ENCODE measurements around the gene FGGY. TPM values are rescaled to one million over a fixed set of nuclear protein-coding genes. Genes with fewer than 3 reads are reported as not detected.

Gene FGGY
- total and polyA plus RNA-seq, 4 donors, result 16.0 to 67.0 (median 43.4) TPM

DNA sequence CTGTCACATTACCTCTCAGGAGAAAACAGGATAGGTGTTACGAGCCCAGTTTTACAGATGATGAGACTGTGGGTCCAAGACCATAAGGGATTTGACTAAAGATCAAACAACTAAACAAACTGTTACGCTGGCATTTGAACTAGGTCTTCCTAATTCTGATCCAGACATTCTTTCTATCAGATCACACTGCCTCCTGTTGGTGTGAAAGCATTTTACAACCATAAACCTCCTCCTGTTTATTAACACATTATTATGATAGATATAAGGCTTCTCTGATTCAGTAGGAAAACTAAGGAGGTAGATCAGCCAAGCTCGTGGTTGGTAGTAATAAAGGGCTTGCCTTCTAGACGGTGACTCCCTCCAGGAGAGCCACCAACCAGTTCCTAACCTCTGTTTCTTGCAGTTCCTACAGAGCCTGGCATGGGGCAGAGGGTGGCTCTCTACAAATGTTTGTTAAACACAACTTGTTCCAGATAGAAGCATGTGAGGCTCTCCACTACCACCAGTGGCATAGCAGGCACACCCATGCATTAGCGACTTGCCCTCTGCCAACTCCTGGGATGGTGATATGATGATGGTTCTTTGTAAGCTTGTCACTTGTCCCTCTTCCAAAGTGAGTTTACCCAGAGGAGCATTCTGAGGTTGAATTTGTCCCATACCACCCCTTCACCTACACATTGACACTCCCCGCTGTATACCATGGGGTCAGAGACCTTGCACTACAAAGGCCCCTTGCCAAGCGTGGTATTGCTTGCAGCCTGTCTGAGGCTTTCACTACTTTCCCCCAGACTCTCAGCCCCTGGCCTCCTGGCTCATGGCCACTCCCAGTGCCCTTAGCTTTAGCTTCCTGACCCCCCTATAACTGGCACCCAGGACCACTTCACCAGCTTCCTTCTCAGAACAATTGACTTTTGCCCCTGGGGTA, 421.4 kb downstream of the FGGY start:
- TF ChIP-seq, protein P1, sequence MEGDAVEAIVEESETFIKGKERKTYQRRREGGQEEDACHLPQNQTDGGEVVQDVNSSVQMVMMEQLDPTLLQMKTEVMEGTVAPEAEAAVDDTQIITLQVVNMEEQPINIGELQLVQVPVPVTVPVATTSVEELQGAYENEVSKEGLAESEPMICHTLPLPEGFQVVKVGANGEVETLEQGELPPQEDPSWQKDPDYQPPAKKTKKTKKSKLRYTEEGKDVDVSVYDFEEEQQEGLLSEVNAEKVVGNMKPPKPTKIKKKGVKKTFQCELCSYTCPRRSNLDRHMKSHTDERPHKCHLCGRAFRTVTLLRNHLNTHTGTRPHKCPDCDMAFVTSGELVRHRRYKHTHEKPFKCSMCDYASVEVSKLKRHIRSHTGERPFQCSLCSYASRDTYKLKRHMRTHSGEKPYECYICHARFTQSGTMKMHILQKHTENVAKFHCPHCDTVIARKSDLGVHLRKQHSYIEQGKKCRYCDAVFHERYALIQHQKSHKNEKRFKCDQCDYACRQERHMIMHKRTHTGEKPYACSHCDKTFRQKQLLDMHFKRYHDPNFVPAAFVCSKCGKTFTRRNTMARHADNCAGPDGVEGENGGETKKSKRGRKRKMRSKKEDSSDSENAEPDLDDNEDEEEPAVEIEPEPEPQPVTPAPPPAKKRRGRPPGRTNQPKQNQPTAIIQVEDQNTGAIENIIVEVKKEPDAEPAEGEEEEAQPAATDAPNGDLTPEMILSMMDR (IDR thresholded peaks at IDR 0.05; ENCODE audit: low read depth, low read length, missing input control), result peak; percentile 20
- TF ChIP-seq EGR1 (IDR thresholded peaks at IDR 0.05; ENCODE audit: low read depth in 2 of 2) (no peak), RAD21 (IDR thresholded peaks at IDR 0.05) (peak; percentile 45 to 75)
- H3K36me3 ChIP-seq (ENCODE audit: control insufficient read depth in 4 of 4, insufficient read depth in 3 of 4, low read depth in 1 of 4, low read length in 3 of 4), result peaks cover 0 to 17% (median 3%) of the 10 kb centered on the region in 4 donors
- no peak for DNase-seq (ENCODE audit: low spot score)
- 92% methylated on average over 7 of the region's 7 CpGs for WGBS
- no peak overlapping the region for H3K4me3 ChIP-seq (ENCODE audit: low read depth in 1 of 3, low read length in 3 of 3)
- no peaks in the 10 kb centered on the region for H3K27me3 ChIP-seq (ENCODE audit: control insufficient read depth in 4 of 4, insufficient read depth in 4 of 4, low read length in 3 of 4)
- no peaks in the 10 kb centered on the region for H3K9me3 ChIP-seq (ENCODE audit: control insufficient read depth in 4 of 4, low read length in 3 of 4)
- H3K4me1 ChIP-seq (ENCODE audit: control insufficient read depth in 4 of 4, insufficient read depth in 4 of 4, low read length in 3 of 4), result no peaks in the 10 kb centered on the region
- no peak overlapping the region for H3K9ac ChIP-seq (ENCODE audit: low read depth in 1 of 2, low read length in 2 of 2)
- H3K27ac ChIP-seq (ENCODE audit: low read depth in 1 of 2, low read length in 2 of 2), result no peak overlapping the region

DNA sequence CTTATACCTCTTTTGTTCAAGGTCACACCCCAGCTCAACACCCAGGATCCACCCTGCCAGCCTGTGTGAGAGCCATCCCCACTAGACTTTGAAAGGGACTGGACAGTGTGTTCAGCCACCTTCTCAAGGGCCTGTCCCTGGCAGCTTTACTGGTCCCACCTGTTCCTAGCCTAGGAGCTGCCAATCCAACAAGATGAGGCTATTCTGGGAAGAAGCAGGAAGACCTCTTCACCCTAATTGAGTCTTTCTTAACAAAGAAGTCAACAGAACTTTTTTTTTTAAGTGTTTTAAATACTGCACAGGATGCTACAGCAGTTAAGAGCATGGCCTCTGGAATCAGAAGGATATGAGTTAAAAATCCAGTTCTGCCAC, 422.1 kb downstream of the FGGY start:
- TF ChIP-seq, protein P2, sequence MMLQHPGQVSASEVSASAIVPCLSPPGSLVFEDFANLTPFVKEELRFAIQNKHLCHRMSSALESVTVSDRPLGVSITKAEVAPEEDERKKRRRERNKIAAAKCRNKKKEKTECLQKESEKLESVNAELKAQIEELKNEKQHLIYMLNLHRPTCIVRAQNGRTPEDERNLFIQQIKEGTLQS (IDR thresholded peaks at IDR 0.05), result no peak
- peak; percentile 86 for TF ChIP-seq NR2F2 (IDR thresholded peaks at IDR 0.05)
- Histone ChIP-seq H3K9me3 (ENCODE audit: control insufficient read depth in 4 of 4, low read length in 3 of 4) (no peaks in the 10 kb centered on the region), H3K4me1 (ENCODE audit: control insufficient read depth in 4 of 4, insufficient read depth in 4 of 4, low read length in 3 of 4) (no peaks in the 10 kb centered on the region), H3K4me3 (ENCODE audit: low read depth in 1 of 3, low read length in 3 of 3) (no peak overlapping the region), H3K9ac (ENCODE audit: low read depth in 1 of 2, low read length in 2 of 2) (no peak overlapping the region), H3K27me3 (ENCODE audit: control insufficient read depth in 4 of 4, insufficient read depth in 4 of 4, low read length in 3 of 4) (no peaks in the 10 kb centered on the region), H3K36me3 (ENCODE audit: control insufficient read depth in 4 of 4, insufficient read depth in 3 of 4, low read depth in 1 of 4, low read length in 3 of 4) (peaks cover 0 to 17% (median 3%) of the 10 kb centered on the region in 4 donors), H3K27ac (ENCODE audit: low read depth in 1 of 2, low read length in 2 of 2) (no peak overlapping the region)
- DNase-seq (ENCODE audit: low spot score), result no peak

DNA sequence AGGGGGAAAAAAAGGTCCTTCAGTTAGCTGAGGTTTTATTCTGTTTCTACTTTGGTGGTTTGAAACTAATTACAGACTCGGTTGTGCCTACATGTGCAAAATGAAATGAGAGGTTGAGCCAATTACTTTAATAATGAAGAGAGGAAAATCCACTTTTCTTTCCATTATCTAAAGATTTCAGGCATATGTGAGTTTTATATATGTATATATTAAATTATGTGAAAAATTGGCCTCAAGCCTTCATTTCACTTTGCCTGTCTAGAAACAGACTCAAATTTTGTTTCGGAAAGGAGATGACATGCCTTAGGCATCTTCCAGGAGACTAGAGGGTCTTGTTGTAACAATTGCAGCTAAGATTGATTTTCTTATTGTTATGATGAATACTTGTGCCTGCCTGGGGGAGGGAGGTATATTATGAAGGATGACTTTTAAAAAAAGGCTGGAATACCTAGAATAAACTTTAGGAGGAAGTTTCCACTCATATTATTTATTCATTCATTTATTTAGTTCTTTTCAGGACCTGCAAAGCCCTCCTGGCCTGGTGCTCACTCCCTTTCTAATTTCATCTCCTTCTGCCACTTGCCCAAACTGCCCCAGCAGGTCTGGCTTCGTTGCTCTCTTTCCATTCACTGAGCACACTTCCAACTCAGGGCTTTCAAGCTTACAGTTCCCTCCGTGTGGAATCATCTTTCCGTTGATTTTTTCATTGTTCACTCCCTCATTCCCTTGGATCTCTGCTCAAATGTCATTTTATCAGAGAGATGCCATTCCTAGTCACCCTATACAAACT, 423.6 kb downstream of the FGGY start:
- no peaks in the 10 kb centered on the region for H3K4me1 ChIP-seq (ENCODE audit: control insufficient read depth in 4 of 4, insufficient read depth in 4 of 4, low read length in 3 of 4)
- WGBS, result 91% methylated on average over 5 of the region's 5 CpGs
- peaks cover 0 to 9% (median 3%) of the 10 kb centered on the region in 4 donors for H3K36me3 ChIP-seq (ENCODE audit: control insufficient read depth in 4 of 4, insufficient read depth in 3 of 4, low read depth in 1 of 4, low read length in 3 of 4)
- no peak overlapping the region for H3K27ac ChIP-seq (ENCODE audit: low read depth in 1 of 2, low read length in 2 of 2)
- no peaks in the 10 kb centered on the region for H3K9me3 ChIP-seq (ENCODE audit: control insufficient read depth in 4 of 4, low read length in 3 of 4)
- no peak overlapping the region for H3K9ac ChIP-seq (ENCODE audit: low read depth in 1 of 2, low read length in 2 of 2)
- TF ChIP-seq, protein P3, sequence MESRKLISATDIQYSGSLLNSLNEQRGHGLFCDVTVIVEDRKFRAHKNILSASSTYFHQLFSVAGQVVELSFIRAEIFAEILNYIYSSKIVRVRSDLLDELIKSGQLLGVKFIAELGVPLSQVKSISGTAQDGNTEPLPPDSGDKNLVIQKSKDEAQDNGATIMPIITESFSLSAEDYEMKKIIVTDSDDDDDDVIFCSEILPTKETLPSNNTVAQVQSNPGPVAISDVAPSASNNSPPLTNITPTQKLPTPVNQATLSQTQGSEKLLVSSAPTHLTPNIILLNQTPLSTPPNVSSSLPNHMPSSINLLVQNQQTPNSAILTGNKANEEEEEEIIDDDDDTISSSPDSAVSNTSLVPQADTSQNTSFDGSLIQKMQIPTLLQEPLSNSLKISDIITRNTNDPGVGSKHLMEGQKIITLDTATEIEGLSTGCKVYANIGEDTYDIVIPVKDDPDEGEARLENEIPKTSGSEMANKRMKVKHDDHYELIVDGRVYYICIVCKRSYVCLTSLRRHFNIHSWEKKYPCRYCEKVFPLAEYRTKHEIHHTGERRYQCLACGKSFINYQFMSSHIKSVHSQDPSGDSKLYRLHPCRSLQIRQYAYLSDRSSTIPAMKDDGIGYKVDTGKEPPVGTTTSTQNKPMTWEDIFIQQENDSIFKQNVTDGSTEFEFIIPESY (IDR thresholded peaks at IDR 0.05), result no peak
- no peak for TF ChIP-seq RAD21 (IDR thresholded peaks at IDR 0.05)
- TF ChIP-seq, protein P1 (IDR thresholded peaks at IDR 0.05; ENCODE audit: low read depth, low read length, missing input control), result no peak
- no peaks in the 10 kb centered on the region for H3K27me3 ChIP-seq (ENCODE audit: control insufficient read depth in 4 of 4, insufficient read depth in 4 of 4, low read length in 3 of 4)
- H3K4me3 ChIP-seq (ENCODE audit: low read depth in 1 of 3, low read length in 3 of 3), result no peak overlapping the region
- no peak for DNase-seq (ENCODE audit: low spot score)

All from liver (tissue), 9 donors.